Activated naive CD8-positive, alpha-beta T cell treated with anti-CD3 and anti-CD28 coated beads for 36 hours (primary cell): Measurements from ENCODE around the gene PRKCZ. TPM values are rescaled to one million over a fixed set of nuclear protein-coding genes. Genes with fewer than 3 reads are reported as not detected.

Experiments
- DNase-seq: peaks from one replicate; pipeline ENCODE4 v3.0.0; 2021
- H3K27ac Mint-ChIP-seq: one replicate; pipeline ENCODE4 v1.8.0; 2022; ENCODE audit warnings: mild to moderate bottlenecking, moderate library complexity, mixed read lengths
- H3K27me3 Mint-ChIP-seq: one replicate; pipeline ENCODE4 v1.8.0; 2022; ENCODE audit warnings: mild to moderate bottlenecking, mixed read lengths
- H3K36me3 Mint-ChIP-seq: one replicate; pipeline ENCODE4 v1.8.0; 2021; ENCODE audit warnings: mild to moderate bottlenecking, mixed read lengths
- H3K4me1 Mint-ChIP-seq: one replicate; pipeline ENCODE4 v1.8.0; 2021; ENCODE audit warnings: mixed read lengths
- H3K4me3 Mint-ChIP-seq: one replicate; pipeline ENCODE4 v1.8.0; 2022; ENCODE audit warnings: mild to moderate bottlenecking, moderate library complexity, mixed read lengths
- H3K9me3 Mint-ChIP-seq: one replicate; pipeline ENCODE4 v1.8.0; 2022; ENCODE audit warnings: mixed read lengths
- total RNA-seq, 2 experiments: library from RNA; stranded (reverse); gene quantifications; one replicate each; pipeline ENCODE4 v1.2.3, GENCODE V29; 2021

The PRKCZ gene
- total RNA-seq, 2 experiments from 2014 or later: 11.1 to 13.0 TPM

DNA sequence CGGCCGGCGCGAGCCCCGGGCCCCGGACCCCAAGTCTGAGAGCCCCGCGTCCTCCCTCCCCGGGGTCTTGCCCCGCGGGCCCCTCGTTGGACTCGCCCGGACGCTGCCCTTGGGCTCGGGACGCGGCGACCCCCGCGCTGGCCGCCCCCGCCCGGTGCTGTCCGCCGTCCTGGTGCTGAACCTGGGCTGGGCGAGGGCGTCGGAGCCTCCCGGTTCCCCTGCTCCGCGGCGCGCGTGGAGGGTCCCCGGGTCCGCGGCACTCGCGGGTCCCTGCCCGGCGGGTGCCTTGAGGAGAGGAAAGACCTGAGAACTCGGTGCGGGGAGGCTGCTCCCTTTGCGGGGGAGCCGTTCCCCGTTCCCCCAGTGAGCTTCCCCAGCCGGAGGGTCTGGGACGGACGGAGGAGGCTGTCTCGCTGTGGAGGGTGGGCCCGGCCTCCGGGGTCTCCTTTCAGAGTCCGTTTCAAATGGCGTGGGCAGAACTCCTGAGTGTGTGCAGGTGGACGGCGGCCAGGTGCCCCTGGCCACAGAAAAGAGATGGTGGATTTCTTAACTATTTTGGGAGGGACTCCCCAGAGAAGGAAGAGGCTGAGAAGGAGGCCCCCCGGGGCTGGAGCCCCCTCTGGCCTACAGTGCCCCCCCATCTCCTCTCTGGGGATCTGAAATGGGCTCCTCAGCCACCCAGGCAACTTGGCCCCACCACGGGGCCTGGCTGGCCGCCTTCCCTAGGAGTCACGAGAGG lies 30.5 kb upstream of the PRKCZ start:
- Mint-ChIP-seq H3K4me3 (no peak overlapping the region), H3K4me1 (peaks cover 3% of the 10 kb centered on the region), H3K27me3 (peaks cover 82% of the 10 kb centered on the region), H3K27ac (no peak overlapping the region), H3K36me3 (no peaks in the 10 kb centered on the region), H3K9me3 (no peaks in the 10 kb centered on the region)
- DNase-seq: peak; percentile 24

- Mint-ChIP-seq H3K27me3 (peaks cover 76% of the 10 kb centered on the region), H3K4me1 (peaks cover 3% of the 10 kb centered on the region), H3K9me3 (no peaks in the 10 kb centered on the region), H3K36me3 (no peaks in the 10 kb centered on the region), H3K27ac (no peak overlapping the region), H3K4me3 (no peak overlapping the region)
- no peak for DNase-seq
Observed at GRCh38 chr1:2020310-2020655, 29.9 kb upstream of the PRKCZ start.

GRCh38 chr1:2021550-2021949 lies 28.7 kb upstream of the PRKCZ start:
- Mint-ChIP-seq H3K27me3 (peaks cover 65% of the 10 kb centered on the region), H3K27ac (no peak overlapping the region)

DNA sequence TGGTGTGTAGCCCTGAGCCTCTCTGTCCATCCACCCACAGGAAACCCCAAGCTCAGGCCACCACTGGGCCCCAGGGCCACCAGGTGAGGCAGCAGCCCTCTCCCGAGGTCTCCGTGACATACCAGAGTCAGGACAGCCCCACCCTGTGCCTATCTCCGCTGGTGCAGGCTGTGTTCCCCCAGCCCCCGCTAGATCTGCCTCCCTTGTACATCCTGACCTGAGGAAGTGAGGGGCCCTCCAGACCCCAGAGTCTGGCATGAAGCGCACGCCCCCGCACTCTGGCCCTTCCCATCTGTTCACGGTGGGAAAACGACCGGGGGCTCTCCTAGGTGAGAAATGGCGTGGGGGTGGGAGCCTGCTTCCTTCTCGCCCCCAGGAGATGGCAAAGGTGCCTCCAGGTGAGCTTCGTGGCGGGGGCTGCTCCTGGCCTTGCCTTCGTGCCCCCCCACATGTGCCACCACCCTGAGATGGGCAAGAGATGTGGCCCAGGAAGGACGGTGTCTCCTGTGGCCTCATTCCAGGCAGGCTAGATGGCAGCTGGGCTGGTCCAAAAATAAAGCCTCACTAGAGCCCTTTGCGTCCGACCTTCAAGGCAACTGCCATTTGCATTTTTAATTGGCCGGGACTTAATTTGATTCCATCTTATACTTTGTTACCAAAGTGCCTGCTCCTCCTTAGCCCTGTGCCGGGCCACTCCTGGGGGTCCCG lies 28.0 kb upstream of the PRKCZ start:
- H3K36me3 Mint-ChIP-seq: no peaks in the 10 kb centered on the region
- H3K9me3 Mint-ChIP-seq: no peaks in the 10 kb centered on the region
- H3K27ac Mint-ChIP-seq: no peak overlapping the region
- H3K4me1 Mint-ChIP-seq: peaks cover 3% of the 10 kb centered on the region
- H3K27me3 Mint-ChIP-seq: peaks cover 58% of the 10 kb centered on the region
- no peak for DNase-seq
- no peak overlapping the region for H3K4me3 Mint-ChIP-seq

More at GRCh38 chr1:2021550-2021949, 28.7 kb upstream of the PRKCZ start:
- H3K9me3 Mint-ChIP-seq: no peaks in the 10 kb centered on the region
- no peak for DNase-seq
- peaks cover 3% of the 10 kb centered on the region for H3K4me1 Mint-ChIP-seq
- H3K4me3 Mint-ChIP-seq: no peak overlapping the region
- H3K36me3 Mint-ChIP-seq: no peaks in the 10 kb centered on the region

- Mint-ChIP-seq H3K36me3 (no peaks in the 10 kb centered on the region), H3K9me3 (no peaks in the 10 kb centered on the region), H3K27me3 (peaks cover 49% of the 10 kb centered on the region), H3K4me3 (no peak overlapping the region), H3K27ac (no peak overlapping the region), H3K4me1 (peaks cover 3% of the 10 kb centered on the region)
- DNase-seq: no peak
Observed at GRCh38 chr1:2023187-2023586, 27.0 kb upstream of the PRKCZ start.

- no peak overlapping the region for H3K27ac Mint-ChIP-seq
- H3K36me3 Mint-ChIP-seq: no peaks in the 10 kb centered on the region
- H3K9me3 Mint-ChIP-seq: no peaks in the 10 kb centered on the region
- DNase-seq: no peak
- no peaks in the 10 kb centered on the region for H3K4me1 Mint-ChIP-seq
- no peak overlapping the region for H3K4me3 Mint-ChIP-seq
- H3K27me3 Mint-ChIP-seq: peaks cover 43% of the 10 kb centered on the region
Observed at GRCh38 chr1:2024451-2024850, 25.8 kb upstream of the PRKCZ start.

- H3K9me3 Mint-ChIP-seq: no peaks in the 10 kb centered on the region
- no peak overlapping the region for H3K4me3 Mint-ChIP-seq
- H3K36me3 Mint-ChIP-seq: no peaks in the 10 kb centered on the region
- H3K27ac Mint-ChIP-seq: no peak overlapping the region
- DNase-seq: no peak
- no peaks in the 10 kb centered on the region for H3K4me1 Mint-ChIP-seq
- peaks cover 41% of the 10 kb centered on the region for H3K27me3 Mint-ChIP-seq
Observed at GRCh38 chr1:2024887-2025286, 25.3 kb upstream of the PRKCZ start.

DNA sequence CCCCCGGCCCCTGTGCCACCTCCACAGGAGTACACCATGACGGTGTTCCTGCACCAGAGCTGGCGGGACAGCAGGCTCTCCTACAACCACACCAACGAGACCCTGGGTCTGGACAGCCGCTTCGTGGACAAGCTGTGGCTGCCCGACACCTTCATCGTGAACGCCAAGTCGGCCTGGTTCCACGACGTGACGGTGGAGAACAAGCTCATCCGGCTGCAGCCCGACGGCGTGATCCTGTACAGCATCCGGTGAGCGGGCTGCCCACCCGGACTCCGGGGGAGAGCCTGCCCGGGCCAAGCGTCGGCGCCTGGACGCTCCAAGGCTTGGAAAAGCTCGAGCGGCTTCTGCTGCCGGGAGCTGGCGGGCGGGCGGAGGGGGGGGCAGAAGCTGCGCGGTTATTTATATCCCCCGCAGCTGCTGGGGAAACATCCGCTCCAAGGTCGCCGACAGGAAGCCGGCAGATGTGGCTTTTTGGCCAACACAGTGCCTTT lies 24.7 kb upstream of the PRKCZ start:
- DNase-seq: no peak
- Mint-ChIP-seq H3K27me3 (peaks cover 34% of the 10 kb centered on the region), H3K4me3 (no peak overlapping the region), H3K36me3 (no peaks in the 10 kb centered on the region), H3K9me3 (no peaks in the 10 kb centered on the region), H3K4me1 (no peaks in the 10 kb centered on the region), H3K27ac (no peak overlapping the region)

DNA sequence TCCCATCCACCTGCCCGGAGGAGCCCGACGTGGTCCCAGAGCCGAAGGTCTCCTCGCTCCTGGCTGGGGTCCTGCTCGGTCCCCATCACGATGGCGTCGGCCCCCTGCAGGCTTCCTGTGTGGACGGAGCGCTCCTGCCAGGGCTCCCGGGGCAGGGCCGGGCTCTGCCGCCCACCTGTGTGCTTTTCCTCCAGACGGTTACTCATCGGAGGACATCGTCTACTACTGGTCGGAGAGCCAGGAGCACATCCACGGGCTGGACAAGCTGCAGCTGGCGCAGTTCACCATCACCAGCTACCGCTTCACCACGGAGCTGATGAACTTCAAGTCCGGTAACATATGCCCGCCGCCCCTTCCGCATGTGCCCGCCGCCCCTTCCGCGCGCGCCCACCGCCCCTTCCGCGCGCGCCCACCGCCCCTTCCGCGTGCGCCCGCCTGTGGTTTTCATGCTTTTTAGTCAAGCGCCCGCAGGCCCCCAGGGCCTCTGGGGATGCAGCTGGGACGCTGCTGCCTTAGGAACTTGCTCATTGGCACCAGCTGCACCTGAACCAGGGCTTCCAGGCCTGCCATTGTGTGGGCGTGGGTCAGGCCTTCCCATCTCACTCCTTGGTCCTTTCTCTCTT lies 22.1 kb upstream of the PRKCZ start:
- H3K4me1 Mint-ChIP-seq: no peaks in the 10 kb centered on the region
- no peak for DNase-seq
- H3K4me3 Mint-ChIP-seq: no peak overlapping the region
- no peak overlapping the region for H3K27ac Mint-ChIP-seq
- H3K9me3 Mint-ChIP-seq: no peaks in the 10 kb centered on the region
- H3K27me3 Mint-ChIP-seq: peaks cover 10% of the 10 kb centered on the region
- H3K36me3 Mint-ChIP-seq: no peaks in the 10 kb centered on the region

- DNase-seq: no peak
- Mint-ChIP-seq H3K36me3 (no peaks in the 10 kb centered on the region), H3K4me3 (no peak overlapping the region), H3K27me3 (peaks cover 1% of the 10 kb centered on the region), H3K9me3 (no peaks in the 10 kb centered on the region), H3K27ac (no peak overlapping the region), H3K4me1 (no peaks in the 10 kb centered on the region)
Observed at GRCh38 chr1:2028870-2029560, 21.2 kb upstream of the PRKCZ start.

GRCh38 chr1:2029561-2029960 lies 20.6 kb upstream of the PRKCZ start:
- Mint-ChIP-seq H3K27ac (no peak overlapping the region), H3K9me3 (no peaks in the 10 kb centered on the region), H3K36me3 (no peaks in the 10 kb centered on the region), H3K4me3 (no peak overlapping the region), H3K27me3 (no peaks in the 10 kb centered on the region), H3K4me1 (no peaks in the 10 kb centered on the region)
- DNase-seq: no peak

DNA sequence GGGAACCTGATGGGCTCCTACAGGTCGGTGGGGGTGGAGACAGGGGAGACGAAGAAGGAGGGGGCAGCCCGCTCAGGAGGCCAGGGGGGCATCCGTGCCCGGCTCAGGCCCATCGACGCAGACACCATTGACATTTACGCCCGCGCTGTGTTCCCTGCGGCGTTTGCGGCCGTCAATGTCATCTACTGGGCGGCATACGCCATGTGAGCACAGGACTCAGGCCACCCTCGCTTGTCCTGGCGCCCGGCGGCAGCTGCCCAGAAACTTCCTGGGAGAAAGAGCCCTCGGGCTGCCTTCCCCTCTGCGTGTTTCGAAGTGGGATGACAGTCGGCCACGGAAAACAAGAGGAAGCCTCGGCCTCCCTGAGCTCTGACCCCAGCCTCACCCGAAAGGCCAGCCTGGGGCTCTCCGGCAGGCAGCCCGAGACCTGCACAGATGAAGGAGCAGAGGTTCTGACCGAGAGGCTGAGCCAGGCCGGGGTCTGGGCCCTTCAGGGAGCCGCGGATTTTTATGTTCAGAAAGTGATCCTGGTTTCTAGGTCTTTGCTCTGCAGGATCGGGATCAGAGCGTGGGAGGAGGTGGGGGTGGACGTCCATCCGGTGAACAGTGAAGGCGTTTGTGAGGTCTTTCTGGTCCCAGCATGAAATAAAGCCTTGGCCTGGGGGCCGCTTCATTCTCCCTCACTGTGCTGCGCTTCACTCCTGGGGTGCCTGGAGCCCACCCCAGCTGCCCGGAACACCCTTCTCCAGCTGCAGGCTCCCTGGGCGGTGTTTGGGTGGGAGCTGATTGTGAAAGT lies 19.9 kb upstream of the PRKCZ start:
- DNase-seq: no peak
- Mint-ChIP-seq H3K9me3 (no peaks in the 10 kb centered on the region), H3K27ac (no peak overlapping the region), H3K36me3 (no peaks in the 10 kb centered on the region), H3K4me1 (no peaks in the 10 kb centered on the region), H3K4me3 (no peak overlapping the region), H3K27me3 (no peaks in the 10 kb centered on the region)

- H3K27me3 Mint-ChIP-seq: no peaks in the 10 kb centered on the region
- H3K4me3 Mint-ChIP-seq: no peak overlapping the region
- H3K27ac Mint-ChIP-seq: no peak overlapping the region
- H3K36me3 Mint-ChIP-seq: no peaks in the 10 kb centered on the region
- no peak for DNase-seq
- H3K4me1 Mint-ChIP-seq: no peaks in the 10 kb centered on the region
- no peaks in the 10 kb centered on the region for H3K9me3 Mint-ChIP-seq
Observed at GRCh38 chr1:2031546-2032540, 18.4 kb upstream of the PRKCZ start.
